Measurements from ENCODE around the gene HIVEP2.

HIVEP2 gene

DNA sequence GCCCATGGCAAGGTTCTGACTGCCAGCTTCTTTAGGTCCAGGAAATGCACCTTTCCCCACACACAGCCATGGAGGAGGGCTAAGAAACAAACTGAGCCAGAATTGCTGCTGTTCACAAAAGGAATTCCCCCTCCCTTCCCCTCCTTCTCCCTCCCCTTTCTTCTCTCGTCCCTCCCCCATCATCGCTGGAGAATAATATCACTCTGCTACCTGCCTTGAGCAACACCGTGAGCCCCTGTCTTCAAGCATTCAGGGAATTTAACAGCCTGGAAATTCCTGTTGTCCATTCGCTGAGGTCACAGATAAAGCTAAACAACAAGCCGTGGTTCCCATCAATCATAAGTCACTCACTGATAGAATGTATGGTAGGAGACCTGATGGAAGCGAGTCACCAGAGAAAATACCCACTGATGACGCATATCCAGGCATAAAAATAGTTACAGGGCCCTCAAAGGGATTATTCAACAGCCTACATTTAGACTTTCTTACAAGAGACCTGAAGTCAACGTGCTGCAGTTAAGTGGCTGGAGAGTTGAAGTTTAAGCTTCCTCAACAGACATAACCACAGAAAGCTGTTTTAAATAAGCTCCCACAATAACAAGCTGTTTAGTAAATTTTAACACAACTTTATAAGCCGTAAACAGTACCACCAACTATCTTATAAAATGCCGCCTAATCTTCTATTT is 59.7 kb downstream of the HIVEP2 start:
- peak overlapping the region; percentile 99 for H3K27ac Mint-ChIP-seq
- H3K4me1 Mint-ChIP-seq = peaks cover 82% of the 10 kb centered on the region
- CTCF ChIA-PET = interaction anchor here (0.7 to 3.2 kb wide), 11 partner anchors 13 to 193 kb away, joined by 3 to 11 read pairs (median 5); no protein-coding TSS in a partner anchor
- DNase-seq = peak; percentile 51
- H3K4me3 Mint-ChIP-seq = peak overlapping the region; percentile 94
- H3K9me3 Mint-ChIP-seq = no peaks in the 10 kb centered on the region
- peaks cover 24% of the 10 kb centered on the region for H3K36me3 Mint-ChIP-seq
- H3K27me3 Mint-ChIP-seq = no peaks in the 10 kb centered on the region

DNA sequence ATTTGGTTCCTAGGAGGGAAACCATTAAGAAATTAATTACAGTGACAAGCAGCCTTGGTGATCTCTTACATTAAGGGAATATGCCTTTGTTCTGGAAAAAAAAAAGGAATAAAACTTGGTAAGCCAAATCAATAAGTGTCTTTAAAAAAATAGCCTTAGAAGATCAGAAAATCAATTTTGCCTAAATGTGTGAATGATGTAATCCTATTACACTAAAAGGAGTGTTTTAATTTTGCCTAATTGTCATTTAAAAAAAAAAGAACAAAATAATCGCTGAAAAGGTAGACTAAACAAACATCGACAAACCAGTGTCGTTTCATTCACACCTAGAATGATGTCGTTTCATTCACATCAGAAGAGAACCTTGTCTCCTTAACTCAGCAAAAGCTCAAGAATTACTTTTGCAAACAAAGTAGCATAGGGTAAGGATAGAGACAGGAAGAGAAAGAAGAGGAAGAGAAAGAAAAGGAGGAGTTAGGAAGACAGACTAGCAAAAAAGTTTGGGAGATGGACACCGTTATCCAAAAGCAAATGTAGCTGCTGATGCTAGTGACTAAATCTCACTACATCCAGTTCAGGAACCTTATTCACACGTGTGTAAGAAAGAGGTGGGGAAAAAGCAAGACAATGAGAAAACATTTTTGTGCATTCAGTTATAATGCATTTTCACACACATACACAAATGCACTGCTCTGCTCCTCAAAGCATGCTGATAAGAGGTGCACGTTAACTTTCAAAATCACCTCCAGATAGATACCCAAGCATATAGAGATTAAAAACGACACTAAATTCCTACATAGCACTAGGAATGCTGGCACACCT is 60.6 kb downstream of the HIVEP2 start:
- H3K4me3 Mint-ChIP-seq = peak overlapping the region; percentile 94
- CTCF ChIA-PET = interaction anchor here (1.3 to 3.2 kb wide), 6 partner anchors 10 to 65 kb away, joined by 4 to 11 read pairs (median 6); no protein-coding TSS in a partner anchor
- peak overlapping the region; percentile 99 for H3K27ac Mint-ChIP-seq
- no peaks in the 10 kb centered on the region for H3K9me3 Mint-ChIP-seq
- H3K36me3 Mint-ChIP-seq = peaks cover 33% of the 10 kb centered on the region
- peaks cover 80% of the 10 kb centered on the region for H3K4me1 Mint-ChIP-seq
- DNase-seq = no peak
- no peaks in the 10 kb centered on the region for H3K27me3 Mint-ChIP-seq

DNA sequence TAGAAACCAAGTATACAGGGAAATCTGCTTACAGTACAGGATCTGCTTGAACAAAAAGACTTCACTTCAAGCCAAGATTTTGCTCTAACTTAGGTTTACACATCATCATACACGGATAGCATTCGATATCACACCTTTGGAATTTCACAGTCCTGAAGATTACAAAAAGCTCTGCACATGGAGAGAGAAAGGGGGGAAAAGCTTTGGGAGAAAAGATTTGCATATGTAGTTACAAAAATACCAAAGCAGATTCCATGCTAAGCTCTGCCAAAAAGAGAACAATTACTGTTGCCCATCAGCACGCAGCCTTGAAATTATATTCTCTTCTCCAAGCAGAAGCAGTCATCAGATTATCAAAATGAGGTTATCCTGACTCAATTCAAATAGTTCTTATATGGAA is 62.0 kb downstream of the HIVEP2 start:
- Mint-ChIP-seq H3K4me3 (no peak overlapping the region), H3K4me1 (peaks cover 70% of the 10 kb centered on the region), H3K27me3 (no peaks in the 10 kb centered on the region), H3K9me3 (no peaks in the 10 kb centered on the region), H3K27ac (no peak overlapping the region), H3K36me3 (peaks cover 39% of the 10 kb centered on the region)
- CTCF ChIA-PET = interaction anchor here (1.3 to 3.2 kb wide), 4 partner anchors 8 to 737 kb away, joined by 4 to 11 read pairs (median 5); no protein-coding TSS in a partner anchor
- no peak for DNase-seq

DNA sequence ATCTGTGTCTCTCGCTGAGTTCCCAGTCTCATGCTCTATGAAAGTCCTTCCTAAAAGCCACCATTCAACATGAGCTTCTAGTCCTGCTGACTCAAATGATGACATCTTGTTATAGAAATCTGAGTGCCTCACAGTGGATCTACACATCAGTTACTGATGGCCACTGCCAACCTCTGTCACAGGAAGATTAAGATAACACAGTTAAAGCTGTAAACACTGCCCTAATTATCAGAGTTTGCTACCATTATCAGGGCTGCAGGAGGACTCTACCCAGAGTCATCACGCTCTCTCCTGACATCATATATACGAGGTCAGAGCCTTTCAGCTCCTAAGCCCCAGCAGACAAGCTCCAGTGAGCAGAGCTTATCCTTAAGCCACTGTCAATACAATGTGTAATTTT is 63.2 kb downstream of the HIVEP2 start:
- Mint-ChIP-seq H3K4me3 (no peak overlapping the region), H3K27ac (no peak overlapping the region), H3K27me3 (no peaks in the 10 kb centered on the region)

DNA sequence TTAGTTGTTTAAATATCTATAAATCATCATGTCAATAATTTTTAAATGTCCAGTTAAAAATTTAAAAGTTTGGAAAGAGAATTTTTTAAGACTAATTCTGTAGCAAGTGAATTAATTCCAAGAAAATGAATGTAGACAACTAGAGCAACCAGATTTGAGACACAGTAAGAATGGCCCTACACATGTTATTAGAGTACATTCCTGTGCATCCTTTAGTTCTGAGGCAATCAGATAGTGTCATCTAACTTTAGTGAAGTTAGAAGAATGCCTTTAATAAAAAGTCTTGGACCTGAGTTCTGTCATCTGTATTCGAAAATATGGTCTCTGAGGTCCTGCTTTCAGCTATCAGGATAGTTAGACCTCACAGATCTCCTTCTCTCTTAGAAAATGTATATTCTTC is 63.7 kb downstream of the HIVEP2 start:
- Mint-ChIP-seq H3K27me3 (no peaks in the 10 kb centered on the region), H3K9me3 (no peaks in the 10 kb centered on the region), H3K4me1 (peaks cover 59% of the 10 kb centered on the region), H3K36me3 (peaks cover 44% of the 10 kb centered on the region), H3K4me3 (no peak overlapping the region), H3K27ac (no peak overlapping the region)
- CTCF ChIA-PET = interaction anchor here (1.1 to 1.7 kb wide), 6 partner anchors 9 to 735 kb away, joined by 3 to 4 read pairs (median 3); no protein-coding TSS in a partner anchor
- no peak for DNase-seq

More for the DNA sequence above, 63.2 kb downstream of the HIVEP2 start:
- Mint-ChIP-seq H3K9me3 (no peaks in the 10 kb centered on the region), H3K36me3 (peaks cover 43% of the 10 kb centered on the region), H3K4me1 (peaks cover 61% of the 10 kb centered on the region)
- DNase-seq = no peak
- CTCF ChIA-PET = interaction anchor here (0.7 to 1.7 kb wide), 7 partner anchors 10 to 736 kb away, joined by 3 to 4 read pairs (median 3); no protein-coding TSS in a partner anchor

DNA sequence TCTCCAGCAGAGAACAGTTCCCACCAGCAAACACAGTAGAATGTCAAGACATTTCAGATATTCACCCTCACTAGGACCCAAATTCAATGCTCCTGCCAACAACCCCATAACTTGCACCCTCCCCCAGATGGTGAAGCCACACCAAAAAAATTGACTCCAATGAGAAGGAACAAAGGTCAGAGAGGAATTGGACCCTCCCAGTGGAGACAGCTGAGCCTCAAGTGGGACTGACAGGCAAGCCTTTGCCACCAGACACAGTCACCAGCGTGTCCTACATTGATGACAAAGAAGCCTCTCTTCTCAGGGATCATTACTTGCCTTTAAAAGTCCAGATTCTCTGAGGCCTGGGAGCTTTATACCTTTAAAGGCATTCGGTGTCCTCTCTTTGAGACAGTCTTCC is 64.8 kb downstream of the HIVEP2 start:
- DNase-seq = no peak
- H3K27ac Mint-ChIP-seq = no peak overlapping the region
- no peaks in the 10 kb centered on the region for H3K27me3 Mint-ChIP-seq
- H3K4me3 Mint-ChIP-seq = no peak overlapping the region
- peaks cover 54% of the 10 kb centered on the region for H3K36me3 Mint-ChIP-seq
- H3K9me3 Mint-ChIP-seq = no peaks in the 10 kb centered on the region
- CTCF ChIA-PET = no interaction called here
- H3K4me1 Mint-ChIP-seq = peaks cover 57% of the 10 kb centered on the region

DNA sequence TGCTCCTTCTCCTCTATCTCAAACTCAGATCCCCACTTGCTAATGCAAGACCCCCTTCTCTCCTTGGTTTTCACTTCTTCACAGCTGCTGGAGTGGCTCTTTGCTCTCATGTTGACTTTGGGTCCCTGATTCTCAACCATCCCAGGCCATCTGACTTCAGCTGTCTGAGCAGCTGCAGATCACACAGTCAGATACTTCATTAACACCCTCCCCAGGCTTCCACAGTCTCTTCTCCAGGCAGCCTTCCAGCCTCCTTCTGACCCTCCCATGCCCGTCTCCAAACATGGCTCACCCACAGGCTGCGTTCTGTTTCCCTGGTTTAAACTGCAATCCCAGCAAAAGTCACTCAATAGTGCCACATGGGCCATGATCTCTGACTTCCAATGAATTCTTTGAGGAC is 65.4 kb downstream of the HIVEP2 start:
- no peak for DNase-seq
- Mint-ChIP-seq H3K4me3 (no peak overlapping the region), H3K9me3 (no peaks in the 10 kb centered on the region), H3K27me3 (no peaks in the 10 kb centered on the region), H3K4me1 (peaks cover 57% of the 10 kb centered on the region), H3K27ac (no peak overlapping the region), H3K36me3 (peaks cover 60% of the 10 kb centered on the region)
- CTCF ChIA-PET = no interaction called here

DNA sequence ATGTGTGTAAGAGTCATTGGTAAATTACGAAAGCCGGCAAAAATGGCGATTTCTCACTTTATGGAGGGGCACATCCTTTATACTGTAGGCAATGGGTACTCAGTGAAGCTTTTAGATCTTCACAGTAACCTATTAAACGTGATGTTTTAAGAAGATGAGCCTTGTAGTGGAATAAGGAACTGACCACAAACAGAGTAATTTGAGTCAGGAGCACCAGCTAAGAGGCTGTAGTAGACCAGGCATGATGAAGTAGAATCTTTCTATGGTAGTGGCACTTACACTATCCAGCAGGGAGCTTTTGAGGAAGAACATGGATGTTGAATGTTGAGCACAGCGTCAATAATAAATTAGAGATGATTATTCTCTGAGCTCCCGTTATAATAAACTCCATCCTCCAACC is 65.9 kb downstream of the HIVEP2 start:
- Mint-ChIP-seq H3K27ac (no peak overlapping the region), H3K27me3 (no peaks in the 10 kb centered on the region), H3K36me3 (peaks cover 62% of the 10 kb centered on the region), H3K9me3 (no peaks in the 10 kb centered on the region), H3K4me1 (peaks cover 55% of the 10 kb centered on the region), H3K4me3 (no peak overlapping the region)
- DNase-seq = no peak
- CTCF ChIA-PET = no interaction called here

GRCh38 chr6:142878407-142878806 is 66.6 kb downstream of the HIVEP2 start:
- CTCF ChIA-PET = no interaction called here
- Mint-ChIP-seq H3K36me3 (peaks cover 65% of the 10 kb centered on the region), H3K4me3 (no peak overlapping the region), H3K27me3 (no peaks in the 10 kb centered on the region), H3K27ac (no peak overlapping the region), H3K4me1 (peaks cover 55% of the 10 kb centered on the region), H3K9me3 (no peaks in the 10 kb centered on the region)
- DNase-seq = no peak

DNA sequence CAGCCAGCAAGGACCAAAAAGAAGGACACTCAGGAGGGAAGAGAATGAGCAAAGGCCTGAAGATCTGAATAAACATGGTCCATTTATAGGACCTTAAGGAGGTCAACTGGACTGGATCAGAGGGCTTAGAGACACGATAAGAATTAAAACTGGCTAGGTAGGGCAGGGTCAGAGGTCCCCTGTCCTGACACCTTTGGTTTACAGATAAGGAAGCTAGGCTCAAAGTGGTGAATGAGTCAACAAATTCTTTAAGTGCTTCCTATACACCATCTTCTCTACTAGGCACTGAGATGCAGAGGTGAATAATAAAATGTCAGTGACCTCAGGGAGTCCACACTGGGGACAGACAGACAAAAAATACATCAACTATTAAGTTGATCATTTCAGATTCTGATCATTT is 70.3 kb downstream of the HIVEP2 start:
- Mint-ChIP-seq H3K27ac (no peak overlapping the region), H3K4me3 (no peak overlapping the region), H3K36me3 (peaks cover 68% of the 10 kb centered on the region), H3K27me3 (no peaks in the 10 kb centered on the region), H3K4me1 (peaks cover 64% of the 10 kb centered on the region), H3K9me3 (no peaks in the 10 kb centered on the region)
- no peak for DNase-seq
- CTCF ChIA-PET = interaction anchor here (1.1 to 1.5 kb wide), 2 partner anchors 9 to 21 kb away, joined by 3 to 4 read pairs; no protein-coding TSS in a partner anchor

- Mint-ChIP-seq H3K27me3 (no peaks in the 10 kb centered on the region), H3K4me1 (peaks cover 70% of the 10 kb centered on the region), H3K27ac (no peak overlapping the region), H3K4me3 (no peak overlapping the region), H3K9me3 (no peaks in the 10 kb centered on the region), H3K36me3 (peaks cover 51% of the 10 kb centered on the region)
- CTCF ChIA-PET = interaction anchor here (0.7 to 1.7 kb wide), 4 partner anchors 9 to 1123 kb away, joined by 3 to 6 read pairs (median 4); no protein-coding TSS in a partner anchor
- DNase-seq = no peak
Observed at GRCh38 chr6:142872376-142872775, 72.6 kb downstream of the HIVEP2 start.

DNA sequence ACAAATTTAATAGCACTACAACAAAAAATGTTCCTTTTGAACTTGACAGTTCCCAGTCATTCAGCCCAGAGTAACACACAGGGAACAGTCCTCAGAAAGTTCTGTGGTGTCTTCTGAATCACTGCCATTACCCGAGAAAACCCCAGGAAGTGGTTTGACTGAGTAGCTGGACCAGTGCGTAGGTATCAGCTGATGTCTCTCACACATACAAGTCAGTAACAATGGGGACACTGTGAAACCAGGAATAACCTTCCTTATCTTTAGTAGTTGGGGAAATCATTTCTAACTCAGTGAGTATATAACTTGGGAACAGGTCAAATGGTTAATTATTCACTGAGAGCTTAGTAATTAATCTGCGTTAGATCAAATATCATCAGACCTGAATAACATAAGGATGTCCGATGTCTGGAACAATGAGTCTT is 73.1 kb downstream of the HIVEP2 start:
- CTCF ChIA-PET = interaction anchor here (0.7 to 1.7 kb wide), 4 partner anchors 10 to 1124 kb away, joined by 3 to 6 read pairs (median 4); no protein-coding TSS in a partner anchor
- peak; percentile 54 for DNase-seq
- Mint-ChIP-seq H3K4me3 (no peak overlapping the region), H3K27me3 (no peaks in the 10 kb centered on the region), H3K4me1 (peaks cover 74% of the 10 kb centered on the region), H3K9me3 (no peaks in the 10 kb centered on the region), H3K27ac (peak overlapping the region; percentile 66), H3K36me3 (peaks cover 48% of the 10 kb centered on the region)

GRCh38 chr6:142870787-142871415 is 74.1 kb downstream of the HIVEP2 start:
- Mint-ChIP-seq H3K4me3 (no peak overlapping the region), H3K9me3 (no peaks in the 10 kb centered on the region), H3K4me1 (peaks cover 76% of the 10 kb centered on the region), H3K36me3 (peaks cover 47% of the 10 kb centered on the region), H3K27ac (no peak overlapping the region), H3K27me3 (no peaks in the 10 kb centered on the region)
- CTCF ChIA-PET = no interaction called here
- DNase-seq = no peak

DNA sequence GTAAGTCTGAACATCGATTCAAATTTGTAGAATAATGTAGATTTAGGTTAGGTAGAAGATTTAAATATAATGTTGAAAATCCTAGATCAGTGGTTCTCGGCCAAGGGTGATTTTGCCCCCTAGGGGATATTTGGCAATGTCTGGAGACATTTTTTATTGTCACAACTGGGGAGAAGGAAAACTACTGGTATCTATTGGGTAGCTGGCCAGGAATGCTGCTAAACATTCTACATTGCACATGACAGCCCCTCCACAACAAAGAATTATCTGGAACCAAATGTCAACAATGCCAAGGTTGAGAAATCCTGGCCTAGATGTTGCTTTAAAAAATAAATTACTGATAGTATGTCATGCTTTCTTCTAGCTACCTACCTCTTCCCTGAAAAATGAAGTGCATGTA is 76.1 kb downstream of the HIVEP2 start:
- Mint-ChIP-seq H3K4me3 (no peak overlapping the region), H3K27ac (no peak overlapping the region), H3K4me1 (peaks cover 67% of the 10 kb centered on the region), H3K36me3 (peaks cover 31% of the 10 kb centered on the region), H3K9me3 (no peaks in the 10 kb centered on the region), H3K27me3 (no peaks in the 10 kb centered on the region)
- no peak for DNase-seq
- CTCF ChIA-PET = interaction anchor here (1.1 kb wide), 1 partner anchor 18 kb away, joined by 3 read pairs; no protein-coding TSS in a partner anchor
